Measurements from ENCODE around the gene GADD45B. TPM values are rescaled to one million over a fixed set of nuclear protein-coding genes. Genes with fewer than 3 reads are reported as not detected.

GADD45B gene
- total and polyA plus RNA-seq, 2 of the 4 experiments (the other 2 are of a cell fraction), result 30.1 to 106 TPM

GRCh38 chr19:2514981-2515518, 39.1 kb downstream of the GADD45B start:
- no peak overlapping the region for H4K8ac ChIP-seq (ENCODE audit: low read depth in 2 of 2, low read length in 2 of 2)
- H3K56ac ChIP-seq (ENCODE audit: extremely low read depth, insufficient read depth, low read length), result no peak overlapping the region
- H3K4me2 ChIP-seq (ENCODE audit: low read depth, low read length), result no peak overlapping the region
- H3K9ac ChIP-seq (ENCODE audit: low read depth, low read length), result no peak overlapping the region
- H4K91ac ChIP-seq (ENCODE audit: insufficient read depth, low read depth, low read length), result no peak overlapping the region
- H2AK5ac ChIP-seq (ENCODE audit: low read depth, low read length), result no peak overlapping the region
- no peak overlapping the region for H2BK120ac ChIP-seq (ENCODE audit: low read depth, low read length)
- dilution Hi-C loops (cut with HindIII; ENCODE audit: low sequenced_read_pairs, unreplicated experiment), result no loop called here
- no peaks in the 10 kb centered on the region for H3K27me3 ChIP-seq (ENCODE audit: control insufficient read depth, insufficient read depth, low read length)
- no TSS peak for BruUV-seq (replicated peaks)
- H3K23ac ChIP-seq (ENCODE audit: low read depth, low read length), result no peak overlapping the region
- H3K4me3 ChIP-seq (ENCODE audit: insufficient read depth, low read depth, low read length), result no peak overlapping the region
- H4K20me1 ChIP-seq (ENCODE audit: insufficient read depth, low read length), result no peaks in the 10 kb centered on the region
- H3K27ac ChIP-seq (ENCODE audit: insufficient read depth, low read length), result no peak overlapping the region
- POLR2A ChIA-PET (ENCODE audit: unreplicated experiment), result no interaction called here
- in situ Hi-C loops (cut with MboI; ENCODE audit: low sequenced_read_pairs), result no loop called here
- DNase-seq, result no peak
- H3K79me1 ChIP-seq (ENCODE audit: low read depth in 1 of 2, low read length in 2 of 2), result no peaks in the 10 kb centered on the region
- H2BK20ac ChIP-seq (ENCODE audit: low read depth, low read length), result no peak overlapping the region
- ATAC-seq (ENCODE audit: low read depth), result no peak
- CTCF ChIA-PET, result no interaction called here
- intact Hi-C loops (cut with micrococcal nuclease), result no loop called here
- no peak overlapping the region for H2BK5ac ChIP-seq (ENCODE audit: low read depth, low read length, poor library complexity, severe bottlenecking)
- no peak overlapping the region for H3K4ac ChIP-seq (ENCODE audit: low read depth, low read length)
- no peak overlapping the region for H3K18ac ChIP-seq (ENCODE audit: low read depth, low read length)
- no peak overlapping the region for H2BK15ac ChIP-seq (ENCODE audit: low read depth, low read length)
- H3K4me1 ChIP-seq (ENCODE audit: control insufficient read depth, insufficient read depth, low read length), result no peaks in the 10 kb centered on the region
- no peaks in the 10 kb centered on the region for H3K9me1 ChIP-seq (ENCODE audit: insufficient read depth, low read length)
- H2AK9ac ChIP-seq (replicated peaks; ENCODE audit: low read depth, low read length, poor library complexity), result no peak overlapping the region
- no peak overlapping the region for H2AFZ ChIP-seq (replicated peaks; ENCODE audit: low read length, poor library complexity)
- no peak overlapping the region for H3K14ac ChIP-seq (replicated peaks; ENCODE audit: low read depth, low read length)
- no peak for TF ChIP-seq CEBPB (IDR thresholded peaks at IDR 0.05; ENCODE audit: low read depth, low read length)
- 95% methylated on average over 8 of the region's 16 CpGs; no CpG with 5 or more reads in 1 of the 2 experiments for WGBS, 2 experiments (ENCODE audit: extremely low coverage in 2 of 2, insufficient read length in 1 of 2)
- no peaks in the 10 kb centered on the region for H3K36me3 ChIP-seq (ENCODE audit: control insufficient read depth, insufficient read depth, low read length)
- H3K9me3 ChIP-seq (ENCODE audit: control insufficient read depth, insufficient read depth, low read length), result no peaks in the 10 kb centered on the region
- no peak overlapping the region for H4K5ac ChIP-seq (ENCODE audit: low read depth, low read length)

Measured in IMR-90 (cell line).